Osteocyte (in vitro differentiated cells): ENCODE measurements around the gene LBX2. TPM values are rescaled to one million over a fixed set of nuclear protein-coding genes. Genes with fewer than 3 reads are reported as not detected.

Experiments
- DNase-seq: peaks from one replicate; pipeline ENCODE4 v3.0.0; 2021; ENCODE audit warnings: mixed read lengths; ENCODE audit not compliant: unreplicated experiment; ENCODE audit errors: extremely low spot score
- H3K27ac Mint-ChIP-seq: one replicate; pipeline ENCODE4 v1.8.0; 2021; ENCODE audit warnings: mild to moderate bottlenecking, mixed read lengths; ENCODE audit not compliant: unreplicated experiment
- H3K27me3 Mint-ChIP-seq: one replicate; pipeline ENCODE4 v1.8.0; 2021; ENCODE audit warnings: mixed read lengths; ENCODE audit not compliant: unreplicated experiment
- H3K36me3 Mint-ChIP-seq: one replicate; pipeline ENCODE4 v1.8.0; 2021; ENCODE audit warnings: mixed read lengths; ENCODE audit not compliant: unreplicated experiment
- H3K4me1 Mint-ChIP-seq: one replicate; pipeline ENCODE4 v1.8.0; 2021; ENCODE audit warnings: mixed read lengths; ENCODE audit not compliant: unreplicated experiment
- H3K4me3 Mint-ChIP-seq: one replicate; pipeline ENCODE4 v1.8.0; 2021; ENCODE audit warnings: mild to moderate bottlenecking, moderate library complexity, mixed read lengths; ENCODE audit not compliant: unreplicated experiment
- H3K9me3 Mint-ChIP-seq: one replicate; pipeline ENCODE4 v1.8.0; 2021; ENCODE audit warnings: mixed read lengths; ENCODE audit not compliant: unreplicated experiment
- total RNA-seq: library from RNA; stranded (reverse); gene quantifications from 2 replicates; pipeline ENCODE4 v1.2.1, GENCODE V29; 2021
- TF ChIP-seq, protein P1 (sequence below): fragments of 200-600 bp; sonication (generic); IDR thresholded peaks from 2 replicates; pipeline ENCODE4 v1.5.0; 2021; ENCODE audit warnings: antibody characterized with exemption, mild to moderate bottlenecking, moderate library complexity

LBX2 gene
- total RNA-seq, 1 donor from 2014 or later, result 1.0 TPM

DNA sequence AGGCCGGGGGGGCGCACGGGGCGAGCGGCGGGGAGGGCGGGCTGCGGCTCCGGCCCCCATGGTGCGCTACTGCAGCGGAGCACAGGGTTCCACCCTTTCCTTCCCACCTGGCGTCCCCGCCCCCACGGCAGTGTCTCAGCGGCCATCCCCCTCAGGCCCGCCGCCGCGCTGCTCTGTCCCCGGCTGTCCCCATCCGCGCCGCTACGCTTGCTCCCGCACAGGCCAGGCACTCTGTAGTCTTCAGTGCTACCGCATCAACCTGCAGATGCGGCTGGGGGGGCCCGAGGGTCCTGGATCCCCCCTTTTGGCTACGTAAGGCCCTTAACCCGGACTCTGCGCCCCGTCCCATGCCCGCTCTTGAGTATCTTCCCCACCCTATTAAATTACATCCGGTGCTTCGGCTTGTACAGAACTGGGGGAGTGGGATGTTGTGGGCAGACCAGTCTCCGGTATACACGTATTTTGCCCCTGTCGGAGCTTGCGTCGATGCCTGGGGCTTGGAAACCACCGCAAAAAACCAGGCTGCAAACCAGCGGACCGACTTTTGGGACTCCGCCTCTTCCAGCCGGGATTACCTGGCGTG lies 41.8 kb downstream of the LBX2 start:
- H3K27me3 Mint-ChIP-seq, result peaks cover 8% of the 10 kb centered on the region
- H3K4me1 Mint-ChIP-seq, result peaks cover 39% of the 10 kb centered on the region
- H3K4me3 Mint-ChIP-seq, result peak overlapping the region; percentile 99
- H3K9me3 Mint-ChIP-seq, result no peaks in the 10 kb centered on the region
- H3K27ac Mint-ChIP-seq, result peak overlapping the region; percentile 98
- peaks cover 5% of the 10 kb centered on the region for H3K36me3 Mint-ChIP-seq
- TF ChIP-seq, protein P1, sequence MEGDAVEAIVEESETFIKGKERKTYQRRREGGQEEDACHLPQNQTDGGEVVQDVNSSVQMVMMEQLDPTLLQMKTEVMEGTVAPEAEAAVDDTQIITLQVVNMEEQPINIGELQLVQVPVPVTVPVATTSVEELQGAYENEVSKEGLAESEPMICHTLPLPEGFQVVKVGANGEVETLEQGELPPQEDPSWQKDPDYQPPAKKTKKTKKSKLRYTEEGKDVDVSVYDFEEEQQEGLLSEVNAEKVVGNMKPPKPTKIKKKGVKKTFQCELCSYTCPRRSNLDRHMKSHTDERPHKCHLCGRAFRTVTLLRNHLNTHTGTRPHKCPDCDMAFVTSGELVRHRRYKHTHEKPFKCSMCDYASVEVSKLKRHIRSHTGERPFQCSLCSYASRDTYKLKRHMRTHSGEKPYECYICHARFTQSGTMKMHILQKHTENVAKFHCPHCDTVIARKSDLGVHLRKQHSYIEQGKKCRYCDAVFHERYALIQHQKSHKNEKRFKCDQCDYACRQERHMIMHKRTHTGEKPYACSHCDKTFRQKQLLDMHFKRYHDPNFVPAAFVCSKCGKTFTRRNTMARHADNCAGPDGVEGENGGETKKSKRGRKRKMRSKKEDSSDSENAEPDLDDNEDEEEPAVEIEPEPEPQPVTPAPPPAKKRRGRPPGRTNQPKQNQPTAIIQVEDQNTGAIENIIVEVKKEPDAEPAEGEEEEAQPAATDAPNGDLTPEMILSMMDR, result no peak
- DNase-seq, result no peak

DNA sequence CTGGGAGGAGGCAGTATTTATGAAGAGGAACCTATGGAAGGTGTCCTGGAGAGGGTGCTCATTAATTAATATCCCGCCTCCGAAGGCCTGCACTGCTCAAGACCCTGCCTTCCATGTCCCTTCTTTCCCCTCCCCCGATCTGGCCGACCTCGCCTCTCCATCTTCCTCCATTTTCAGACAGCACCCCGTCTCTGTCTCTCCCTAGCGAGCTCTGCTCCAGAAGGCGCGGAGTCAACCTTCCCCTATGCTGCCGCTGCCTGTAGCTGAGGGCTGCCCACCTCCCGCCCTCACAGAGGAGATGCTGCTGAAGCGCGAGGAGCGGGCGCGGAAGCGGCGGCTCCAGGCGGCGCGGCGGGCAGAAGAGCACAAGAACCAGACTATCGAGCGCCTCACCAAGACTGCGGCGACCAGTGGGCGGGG lies 42.3 kb downstream of the LBX2 start:
- H3K27ac Mint-ChIP-seq, result peak overlapping the region; percentile 97
- H3K9me3 Mint-ChIP-seq, result no peaks in the 10 kb centered on the region
- H3K4me3 Mint-ChIP-seq, result peak overlapping the region; percentile 99
- no peak for DNase-seq
- peaks cover 11% of the 10 kb centered on the region for H3K27me3 Mint-ChIP-seq
- TF ChIP-seq, protein P1, result no peak
- H3K4me1 Mint-ChIP-seq, result peaks cover 39% of the 10 kb centered on the region
- peaks cover 3% of the 10 kb centered on the region for H3K36me3 Mint-ChIP-seq

DNA sequence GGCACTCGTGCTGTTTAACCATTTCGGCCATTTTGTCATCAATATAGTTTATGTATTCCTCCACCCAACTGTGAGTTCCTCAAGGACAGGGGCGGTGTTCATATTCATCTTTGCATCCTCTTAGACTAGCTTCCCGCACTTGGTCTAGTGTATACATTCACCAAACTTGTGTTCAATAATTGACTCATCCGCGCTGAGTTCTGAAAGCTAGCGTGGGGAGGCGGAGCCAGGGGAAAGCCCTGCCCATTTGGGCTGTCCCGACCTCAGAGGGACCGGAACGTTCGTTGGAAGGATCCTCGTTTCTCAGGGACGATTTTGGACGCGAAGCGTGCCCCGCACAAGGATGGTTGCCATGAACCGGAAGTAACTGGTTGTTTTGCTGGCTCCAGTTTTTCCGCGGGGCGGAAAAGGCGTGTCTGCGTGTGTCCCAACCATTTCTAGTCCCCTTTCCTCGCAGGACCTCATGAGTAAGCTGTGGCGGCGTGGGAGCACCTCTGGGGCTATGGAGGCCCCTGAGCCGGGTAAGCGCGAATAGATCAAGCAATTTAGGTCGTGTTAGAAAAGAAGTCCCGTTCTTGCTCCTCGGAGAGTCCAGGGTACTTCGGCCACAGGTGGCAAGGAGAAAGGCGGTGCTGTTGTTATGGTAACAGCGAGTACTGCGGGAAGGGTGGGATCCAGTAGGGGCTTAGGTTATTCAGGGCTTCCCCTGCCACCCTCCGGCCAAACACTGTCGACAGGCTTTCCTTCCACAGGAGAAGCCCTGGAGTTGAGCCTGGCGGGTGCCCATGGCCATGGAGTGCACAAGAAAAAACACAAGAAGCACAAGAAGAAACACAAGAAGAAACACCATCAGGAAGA lies 44.5 kb downstream of the LBX2 start, which contains the start of gene INO80B:
TSS of gene INO80B (plus strand) at position 434 of the 858 bp plus-strand sequence. CDS start at position 464, 30 bp downstream.
- Mint-ChIP-seq H3K27me3 (peaks cover 19% of the 10 kb centered on the region), H3K9me3 (no peaks in the 10 kb centered on the region), H3K36me3 (no peaks in the 10 kb centered on the region), H3K4me3 (peak within 1 kb of the TSS; percentile 99), H3K27ac (peak within 1 kb of the TSS; percentile 95), H3K4me1 (peaks cover 36% of the 10 kb centered on the region)
- peak; percentile 98 for DNase-seq
- TF ChIP-seq, protein P1, result no peak

DNA sequence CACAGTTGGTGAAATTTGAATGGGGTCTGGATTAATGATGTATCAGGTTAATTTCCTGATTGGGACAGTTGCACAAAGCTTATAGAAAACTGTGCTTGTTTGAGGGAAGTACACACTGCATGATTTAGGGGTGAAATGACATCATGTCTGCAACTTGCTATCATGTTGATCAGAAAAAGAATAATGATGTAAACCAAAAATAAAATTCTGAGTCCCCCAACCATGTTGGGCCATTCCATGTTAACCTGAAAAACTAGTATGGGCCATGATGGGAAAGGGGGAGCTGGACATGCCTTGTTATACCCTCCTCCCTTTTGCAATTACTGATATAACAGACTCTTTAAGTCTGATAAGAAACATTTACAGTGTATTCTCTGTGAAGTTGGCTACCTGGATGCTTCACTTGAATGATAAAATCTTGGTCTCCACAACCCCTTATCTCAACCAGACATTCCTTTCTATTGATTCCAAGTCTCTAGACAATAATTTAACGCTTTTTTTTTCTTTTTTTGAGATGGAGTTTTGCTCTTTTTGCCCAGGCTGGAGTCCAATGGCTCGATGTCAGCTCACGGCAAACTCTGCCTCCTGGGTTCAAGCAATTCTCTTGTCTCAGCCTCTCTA lies 48.7 kb downstream of the LBX2 start:
- no peak overlapping the region for H3K4me3 Mint-ChIP-seq
- H3K36me3 Mint-ChIP-seq, result no peaks in the 10 kb centered on the region
- no peak for DNase-seq
- H3K27ac Mint-ChIP-seq, result no peak overlapping the region
- peaks cover 28% of the 10 kb centered on the region for H3K27me3 Mint-ChIP-seq
- TF ChIP-seq, protein P1, result no peak
- peaks cover 14% of the 10 kb centered on the region for H3K4me1 Mint-ChIP-seq
- no peaks in the 10 kb centered on the region for H3K9me3 Mint-ChIP-seq

DNA sequence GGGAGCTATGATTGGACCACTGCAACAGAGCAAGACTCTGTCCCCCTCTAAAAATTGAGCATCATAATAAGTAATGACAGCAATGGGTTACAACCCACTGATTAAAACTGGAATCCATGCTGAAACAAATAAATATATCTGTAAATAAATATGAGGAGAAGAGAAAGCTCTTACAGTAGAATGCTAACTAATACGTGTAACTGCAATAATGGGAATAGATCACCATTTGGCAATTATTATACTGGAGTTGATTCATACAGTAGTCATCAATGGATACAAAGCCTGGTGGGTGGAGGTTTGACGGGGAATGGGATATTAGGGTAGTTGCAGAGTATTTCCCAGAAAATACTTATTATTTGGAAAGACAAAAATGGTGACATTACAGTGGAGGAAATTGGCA lies 50.6 kb downstream of the LBX2 start:
- no peaks in the 10 kb centered on the region for H3K9me3 Mint-ChIP-seq
- peaks cover 40% of the 10 kb centered on the region for H3K27me3 Mint-ChIP-seq
- no peak overlapping the region for H3K27ac Mint-ChIP-seq
- DNase-seq, result no peak
- H3K4me1 Mint-ChIP-seq, result peaks cover 12% of the 10 kb centered on the region
- TF ChIP-seq, protein P1, result no peak
- no peaks in the 10 kb centered on the region for H3K36me3 Mint-ChIP-seq
- no peak overlapping the region for H3K4me3 Mint-ChIP-seq
